Muscle of arm (tissue), 12 donors: ENCODE data around the gene SHOC2. TPM values are rescaled to one million over a fixed set of nuclear protein-coding genes. Genes with fewer than 3 reads are reported as not detected.

ENCODE experiments used
- DNase-seq: peaks from one replicate; pipeline ENCODE4 v3.0.0-alpha.2; 2013
- polyA plus RNA-seq, 12 donors: library from polyadenylated mRNA; unstranded; fragments of 120-200 nt; gene quantifications; one replicate each; pipeline ENCODE4 v1.2.1, GENCODE V29; 2013; ENCODE audit not compliant: insufficient read length in 12 of 12

Gene SHOC2
- polyA plus RNA-seq, 12 donors: 30.6 to 37.7 (median 35.5) TPM; not detected in 1

DNA sequence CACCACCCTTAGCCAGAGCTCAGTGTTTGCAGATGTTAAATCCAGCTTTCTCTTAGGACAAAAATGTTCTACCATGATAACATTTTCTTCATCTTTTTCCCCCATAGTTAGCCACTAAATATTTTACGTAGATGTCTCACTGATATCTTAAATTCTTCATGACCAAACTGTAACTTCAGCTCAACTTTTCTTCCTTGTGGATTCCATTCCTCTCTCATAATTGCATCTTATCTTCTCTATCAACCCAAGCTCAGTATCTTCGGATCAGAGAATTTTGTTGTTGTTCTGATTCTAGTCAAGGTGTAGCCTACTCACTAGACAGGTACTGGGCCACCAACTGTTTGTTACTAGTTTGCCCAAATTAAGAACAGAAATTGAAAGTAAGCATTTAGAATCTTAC, 60.2 kb downstream of the SHOC2 start:
- no peak for DNase-seq

- no peak for DNase-seq
Measured at GRCh38 chr10:110980807-110981206, 61.4 kb downstream of the SHOC2 start.

GRCh38 chr10:110983466-110983865, 64.1 kb downstream of the SHOC2 start:
- no peak for DNase-seq

DNA sequence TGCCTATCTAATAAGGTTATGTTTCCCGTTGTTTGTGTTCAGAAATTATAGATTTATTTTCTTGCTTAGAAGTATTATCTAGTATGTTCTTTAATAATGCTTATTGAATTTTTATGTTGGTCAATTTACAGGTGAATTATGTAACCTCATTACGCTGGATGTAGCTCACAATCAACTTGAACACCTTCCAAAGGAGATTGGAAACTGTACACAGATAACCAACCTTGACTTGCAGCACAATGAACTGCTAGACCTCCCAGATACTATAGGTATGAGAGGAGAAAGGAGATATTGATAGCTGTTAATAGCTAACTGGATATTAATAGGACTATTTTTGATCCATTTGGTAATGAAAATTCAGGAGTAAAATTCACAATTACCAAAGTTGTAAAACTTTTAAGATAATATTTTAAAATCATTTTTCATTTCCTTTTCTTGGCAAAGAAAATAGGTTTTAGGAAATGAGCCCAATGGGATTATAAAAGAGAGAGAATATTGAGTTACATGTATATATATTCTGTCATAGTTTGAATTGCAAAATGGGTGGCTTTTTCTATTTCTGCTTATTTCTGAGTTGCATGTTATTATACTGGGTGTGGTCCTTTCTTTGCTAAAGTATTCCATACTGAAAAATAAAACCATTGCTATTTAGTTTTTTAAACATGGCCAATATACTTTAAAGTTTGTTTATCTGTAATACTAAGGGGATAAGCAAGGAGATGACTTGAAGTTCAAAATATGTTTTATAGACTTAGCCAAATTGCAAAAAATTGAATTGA, 66.3 kb downstream of the SHOC2 start:
- DNase-seq: no peak

DNA sequence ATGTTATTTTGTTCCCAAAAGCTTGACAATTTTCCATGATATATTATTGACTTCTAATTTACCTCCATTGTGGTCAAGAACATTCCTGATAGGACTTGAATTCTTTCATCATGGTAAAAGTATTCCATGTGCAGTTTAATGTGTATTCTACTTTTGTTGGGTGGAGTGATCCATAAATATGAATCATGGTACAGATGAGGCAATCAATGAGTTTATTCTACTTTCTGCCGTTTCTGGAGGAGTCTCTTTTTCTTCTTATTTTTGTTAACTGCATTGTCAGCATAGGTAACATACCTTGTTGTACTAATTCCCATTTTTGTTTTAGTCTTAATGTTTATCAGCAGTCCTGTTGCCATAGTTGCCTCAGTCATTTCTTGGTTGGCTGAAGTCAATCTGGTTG, 69.6 kb downstream of the SHOC2 start:
- DNase-seq: no peak

DNA sequence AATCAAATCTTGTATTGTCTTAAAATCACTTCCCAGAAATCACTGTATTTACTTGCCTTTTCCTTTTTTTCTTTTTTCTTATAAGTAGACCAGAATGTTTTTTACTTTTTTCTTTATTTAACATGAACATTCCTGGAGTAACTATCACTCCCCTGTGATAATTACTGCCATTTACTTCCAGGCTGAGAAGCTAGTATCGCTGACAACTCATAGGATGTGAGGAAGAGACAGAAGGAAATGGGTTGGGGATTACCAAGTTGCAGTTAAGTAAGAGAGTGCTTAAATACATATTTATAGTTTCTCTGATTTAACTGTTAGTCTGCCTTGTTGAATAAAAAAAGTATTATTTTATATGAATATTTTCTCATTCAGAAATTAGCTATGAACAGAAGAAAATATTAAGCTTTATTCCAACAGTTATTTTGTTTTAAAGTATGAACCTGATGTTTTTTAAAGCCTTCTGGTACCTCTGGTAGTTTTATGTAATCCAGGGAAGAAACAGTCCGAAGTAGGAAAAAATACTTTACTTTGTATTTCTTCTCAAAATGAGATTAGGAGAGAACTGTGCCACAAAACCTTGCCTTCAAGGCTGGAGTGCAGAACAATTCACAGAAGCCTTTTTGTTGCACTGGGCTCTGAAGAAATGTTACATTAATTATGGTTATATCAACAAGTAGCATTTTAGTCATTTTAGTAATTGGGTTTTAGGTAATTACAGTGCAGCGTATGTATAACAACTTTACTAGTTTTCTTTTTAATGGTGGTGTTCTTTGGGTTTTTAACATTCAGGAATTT, 72.8 kb downstream of the SHOC2 start:
- no peak for DNase-seq

DNA sequence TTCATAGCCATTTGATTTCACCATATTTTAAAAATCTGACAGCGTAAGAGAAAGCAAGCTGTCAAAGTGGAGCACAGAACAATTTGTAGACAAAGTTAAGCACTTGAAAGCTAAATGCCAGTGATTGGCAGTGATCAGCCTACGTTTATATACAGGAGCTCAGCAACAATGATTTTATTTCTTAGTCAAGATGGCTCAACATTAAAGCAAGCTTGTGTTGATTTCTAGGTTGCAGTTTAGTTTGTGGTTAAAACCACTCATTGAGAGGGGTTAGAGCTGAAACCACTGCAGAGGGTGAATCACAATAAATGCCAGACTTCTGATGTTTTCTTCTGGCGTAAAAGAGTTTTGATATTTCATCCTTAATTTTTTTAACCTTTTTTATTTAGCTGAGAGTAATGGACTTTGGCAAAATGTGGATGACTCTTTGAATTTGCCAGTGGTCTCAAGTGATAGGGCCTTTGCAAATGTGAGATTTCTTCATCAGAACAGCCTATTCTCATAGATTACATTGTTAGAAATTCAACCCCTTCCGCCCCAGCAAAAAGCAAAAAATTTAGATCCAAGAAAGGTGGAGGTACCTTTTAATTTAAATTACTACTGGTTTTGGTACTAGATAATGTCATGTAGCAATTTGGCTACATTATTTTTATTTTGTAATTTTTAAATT, 73.8 kb downstream of the SHOC2 start:
- no peak for DNase-seq

DNA sequence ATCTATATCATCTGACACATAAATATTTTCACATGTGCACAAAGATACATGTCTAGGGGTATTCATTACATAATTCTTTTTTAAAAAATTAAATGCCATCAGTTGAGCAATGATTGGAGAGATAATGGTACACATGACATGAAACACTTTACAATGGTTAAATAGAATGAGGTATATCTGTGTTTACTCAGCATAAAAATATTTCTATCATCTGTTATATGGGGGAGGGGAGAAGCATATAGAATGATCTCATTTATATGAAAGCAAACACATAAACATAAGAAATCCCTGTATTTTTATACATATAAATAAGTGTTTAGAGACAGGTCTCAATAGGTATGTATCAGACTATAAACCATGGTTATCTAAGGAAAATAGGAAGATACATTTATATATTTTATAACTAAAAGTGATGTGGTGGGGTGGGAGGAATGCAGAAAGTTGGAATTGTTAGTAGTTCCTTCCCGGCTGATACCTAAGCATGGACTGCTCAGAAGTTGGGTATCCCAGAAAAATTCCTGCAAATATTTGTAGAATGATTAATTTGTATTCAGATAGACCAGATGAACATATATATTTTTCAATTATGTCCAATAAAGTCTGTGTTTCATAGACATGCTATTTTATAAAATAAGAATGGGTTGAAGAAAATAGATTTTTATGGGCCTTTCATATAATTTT, 75.1 kb downstream of the SHOC2 start:
- DNase-seq: no peak

GRCh38 chr10:110995301-110995700, 75.9 kb downstream of the SHOC2 start:
- no peak for DNase-seq

DNA sequence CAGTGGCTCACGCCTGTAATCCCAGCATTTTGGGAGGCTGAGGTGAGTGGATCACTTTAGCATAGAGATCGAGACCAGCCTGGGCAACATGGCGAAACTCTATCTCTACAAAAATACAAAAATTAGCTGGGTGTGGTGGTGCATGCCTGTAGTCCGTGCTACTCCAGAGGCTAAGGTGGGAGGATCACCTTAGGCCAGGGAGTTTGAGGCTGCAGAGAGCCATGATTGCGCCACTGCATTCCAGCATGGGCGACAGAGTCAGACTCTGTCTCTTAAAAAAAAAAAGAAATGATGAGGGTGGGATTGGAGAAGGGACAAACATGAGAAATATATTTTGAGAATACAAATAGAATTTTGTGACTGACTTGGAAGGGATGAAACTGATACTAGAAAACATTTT, 76.9 kb downstream of the SHOC2 start:
- DNase-seq: no peak

- DNase-seq: no peak
Measured at GRCh38 chr10:111004016-111004415, 84.6 kb downstream of the SHOC2 start.

- DNase-seq: no peak
Measured at GRCh38 chr10:111007486-111007885, 88.1 kb downstream of the SHOC2 start.

DNA sequence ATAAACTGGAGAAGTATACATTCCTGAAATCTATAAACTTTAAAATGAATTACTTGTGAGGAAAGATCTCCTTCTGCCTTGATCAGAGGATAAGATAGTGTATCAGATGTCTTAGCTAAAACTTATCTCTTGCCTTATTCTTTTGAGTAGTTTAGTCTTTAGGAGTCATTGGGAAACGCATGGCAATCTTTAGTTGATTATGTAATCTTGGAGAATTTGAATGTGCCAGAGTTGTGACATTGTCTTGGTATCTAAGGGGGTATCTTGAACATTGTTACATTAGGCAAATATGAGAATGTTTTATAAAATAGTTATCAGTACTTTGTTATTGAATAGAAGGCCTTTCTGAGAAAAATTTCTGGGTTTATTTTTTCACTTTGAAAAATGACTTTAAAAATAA, 95.8 kb downstream of the SHOC2 start:
- no peak for DNase-seq

- no peak for DNase-seq
Measured at GRCh38 chr10:111017098-111017497, 97.7 kb downstream of the SHOC2 start.

DNA sequence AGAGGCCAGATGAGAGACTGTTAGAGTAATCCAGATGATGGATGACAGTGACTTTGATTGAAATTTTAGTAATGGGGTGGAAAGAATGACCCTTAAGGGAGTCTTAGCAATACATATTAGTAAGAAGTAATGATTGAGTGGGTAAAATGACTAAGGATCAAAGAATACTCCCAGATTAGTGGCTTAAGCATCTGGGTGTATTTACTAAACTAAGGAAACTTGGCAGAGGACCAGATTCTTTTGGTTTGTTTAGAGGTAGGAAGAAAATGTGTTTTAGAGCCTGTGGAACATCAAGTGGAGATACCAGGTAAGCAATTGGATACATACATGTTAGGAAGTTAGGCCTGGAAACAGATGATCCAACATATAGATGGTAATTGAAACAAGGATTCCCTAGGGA, 98.6 kb downstream of the SHOC2 start:
- no peak for DNase-seq

GRCh38 chr10:111023060-111023459, 103.7 kb downstream of the SHOC2 start:
- DNase-seq: no peak

- no peak for DNase-seq
Measured at GRCh38 chr10:111030042-111030750, 110.8 kb downstream of the SHOC2 start.

- DNase-seq: no peak
Measured at GRCh38 chr10:111034598-111035310, 115.3 kb downstream of the SHOC2 start.

- no peak for DNase-seq
Measured at GRCh38 chr10:111035542-111035941, 116.1 kb downstream of the SHOC2 start.

GRCh38 chr10:111037858-111038257, 118.5 kb downstream of the SHOC2 start:
- DNase-seq: no peak

- no peak for DNase-seq
Measured at GRCh38 chr10:111039522-111039921, 120.1 kb downstream of the SHOC2 start.
